ENCODE measurements around the gene LOXL3. TPM values are rescaled to one million over a fixed set of nuclear protein-coding genes. Genes with fewer than 3 reads are reported as not detected.

LOXL3 gene
- total and polyA plus RNA-seq, 5 experiments from 2014 or later = 0.06 to 0.22 (median 0.10) TPM; not detected in 1

DNA sequence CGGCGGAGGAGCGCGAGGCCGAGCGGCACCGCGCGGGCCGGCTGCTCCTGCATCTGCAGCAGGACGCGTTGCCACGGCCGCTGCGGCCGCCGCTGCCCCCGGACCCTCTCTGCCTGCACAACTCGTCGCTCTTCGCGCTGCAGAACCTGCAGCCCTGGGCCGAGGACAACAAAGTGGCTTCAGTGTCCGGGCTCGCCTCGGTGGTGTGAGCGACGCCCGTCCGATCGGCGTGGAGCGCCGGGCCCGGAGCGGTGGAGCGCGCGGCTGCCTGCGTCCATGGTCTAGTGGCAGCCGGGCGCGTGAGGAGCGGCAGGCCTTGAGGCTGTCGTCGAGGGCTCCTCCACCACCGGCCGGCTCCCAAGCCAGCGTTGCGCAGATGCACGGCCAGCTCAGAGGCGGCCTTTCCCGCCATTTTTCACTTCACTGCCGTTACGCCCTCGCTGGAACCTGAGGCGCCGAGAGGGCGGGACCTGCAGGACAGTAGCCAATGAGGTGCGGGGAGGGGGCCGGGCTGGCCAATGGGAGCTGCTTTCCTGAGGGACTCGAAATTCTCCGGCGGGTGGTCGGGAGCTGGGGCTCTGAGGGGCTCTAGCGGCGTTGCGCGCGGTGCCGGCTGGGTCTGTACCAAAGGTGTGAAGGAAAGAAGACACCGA is 37.6 kb downstream of the LOXL3 start:
- peaks cover 0 to 5% (median 0%) of the 10 kb centered on the region in 3 donors for H3K36me3 Mint-ChIP-seq
- H3K27ac Mint-ChIP-seq = peak overlapping the region in 1 of 10 donors; percentile 65
- ATAC-seq (peak; percentile 81 to 89), DNase-seq (peak; percentile 61 to 86 (median 73))
- H3K4me3 Mint-ChIP-seq = peak overlapping the region; percentile 69 to 89 (median 82)
- POLR2A ChIA-PET = interaction anchor here (0.6 to 6.2 kb wide), 6 partner anchors 8 to 43 kb away, joined by 3 to 35 read pairs (median 6); partner anchors contain the start of genes AUP1, HTRA2, MRPL53 and PCGF1
- no peaks in the 10 kb centered on the region for H3K9me3 Mint-ChIP-seq
- peaks cover 13 to 26% (median 24%) of the 10 kb centered on the region in 4 donors for H3K4me1 Mint-ChIP-seq
- H3K27me3 Mint-ChIP-seq = peaks cover 44 to 89% (median 61%) of the 10 kb centered on the region in 5 donors

DNA sequence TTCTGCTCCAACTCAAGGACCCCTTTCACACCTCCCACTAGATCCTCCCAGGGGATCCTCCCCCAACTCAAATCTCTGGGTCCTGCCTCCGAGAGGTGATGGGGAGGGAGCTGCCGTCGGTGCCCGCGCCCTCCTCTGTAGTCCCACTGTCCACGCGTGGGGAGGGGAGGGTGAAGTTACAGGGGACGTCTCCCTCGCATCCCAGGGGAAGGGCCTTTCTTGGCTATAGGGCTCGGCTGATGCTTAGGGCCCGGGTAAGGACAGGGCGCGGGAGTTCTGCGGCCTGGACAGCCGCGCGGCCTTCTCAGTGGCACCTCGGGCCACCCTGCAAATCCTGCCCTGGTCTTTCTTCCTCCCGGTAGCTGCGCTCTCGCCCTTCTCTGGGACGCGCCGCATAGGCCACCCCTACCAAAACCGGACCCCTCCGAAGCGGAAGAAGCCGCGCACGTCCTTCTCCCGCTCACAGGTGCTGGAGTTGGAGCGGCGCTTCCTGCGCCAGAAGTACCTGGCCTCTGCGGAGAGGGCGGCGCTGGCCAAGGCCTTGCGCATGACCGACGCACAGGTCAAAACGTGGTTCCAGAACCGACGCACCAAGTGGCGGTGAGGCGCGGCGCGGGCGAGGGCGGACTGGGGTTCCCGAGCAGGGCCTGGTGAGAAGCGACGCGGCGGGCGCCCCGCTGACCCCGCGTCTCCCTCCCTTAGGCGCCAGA is 38.3 kb downstream of the LOXL3 start:
- peak in 1 of 2 donors; percentile 21 for ATAC-seq
- Mint-ChIP-seq H3K27me3 (peaks cover 46 to 83% (median 62%) of the 10 kb centered on the region in 5 donors), H3K4me1 (peaks cover 13 to 26% (median 24%) of the 10 kb centered on the region in 4 donors), H3K36me3 (peaks cover 0 to 5% (median 0%) of the 10 kb centered on the region in 3 donors), H3K9me3 (no peaks in the 10 kb centered on the region), H3K4me3 (peak overlapping the region; percentile 62 to 83 (median 74)), H3K27ac (peak overlapping the region in 3 of 10 donors; percentile 31 to 40 (median 31))
- DNase-seq = peak in 2 of 10 donors; percentile 16 to 25
- POLR2A ChIA-PET = interaction anchor here (1.2 to 6.2 kb wide), 6 partner anchors 8 to 57 kb away, joined by 3 to 35 read pairs (median 6); partner anchors contain the start of genes AUP1, HTRA2, MRPL53 and PCGF1

DNA sequence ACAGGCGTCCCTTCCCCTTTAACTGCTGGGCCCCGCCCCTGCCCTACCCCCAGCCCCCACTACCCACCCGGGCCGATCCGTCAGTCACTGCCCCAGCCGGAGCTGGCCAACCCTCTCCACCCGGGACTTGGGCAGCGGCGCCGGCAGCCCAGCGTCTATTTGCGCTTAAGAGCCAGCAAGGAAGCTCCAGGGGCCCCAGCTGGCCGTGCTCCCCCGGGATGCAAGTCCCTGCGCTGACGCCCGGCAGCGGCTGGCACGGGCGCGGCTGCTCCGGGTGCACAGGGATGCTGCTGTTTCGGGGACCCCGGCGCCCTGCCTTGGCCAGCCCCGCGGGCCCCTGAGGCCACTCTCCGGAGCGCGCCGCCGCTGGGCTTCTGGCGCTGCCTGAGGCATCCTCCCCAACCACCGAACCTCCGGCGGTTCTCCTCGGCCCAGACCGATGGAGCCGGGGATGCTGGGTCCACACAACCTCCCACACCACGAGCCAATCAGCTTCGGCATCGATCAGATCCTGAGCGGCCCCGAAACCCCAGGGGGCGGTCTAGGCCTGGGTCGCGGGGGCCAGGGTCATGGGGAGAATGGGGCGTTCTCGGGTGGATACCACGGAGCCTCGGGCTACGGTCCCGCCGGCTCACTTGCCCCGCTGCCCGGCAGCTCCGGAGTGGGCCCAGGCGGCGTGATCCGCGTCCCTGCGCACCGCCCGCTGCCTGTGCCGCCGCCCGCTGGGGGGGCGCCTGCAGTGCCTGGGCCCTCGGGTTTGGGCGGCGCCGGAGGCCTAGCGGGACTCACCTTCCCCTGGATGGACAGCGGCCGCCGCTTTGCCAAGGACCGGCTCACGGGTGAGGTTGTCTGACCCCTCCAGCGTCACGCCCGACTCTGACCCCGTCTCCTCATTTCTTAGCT is 39.1 kb downstream of the LOXL3 start, which contains the start of gene TLX2:
Gene TLX2, plus strand, starts transcription at position 83 of the 903 bp plus-strand sequence. Its CDS starts 357 bp downstream, at position 440.
- H3K27ac Mint-ChIP-seq = peak within 1 kb of the TSS in 3 of 10 donors; percentile 31 to 53 (median 40)
- POLR2A ChIA-PET = interaction anchor here (0.6 to 6.2 kb wide), 10 partner anchors 9 to 781 kb away, joined by 3 to 35 read pairs (median 4); partner anchors contain the start of genes AUP1, CCDC142, HTRA2 and INO80B
- peaks cover 39 to 74% (median 60%) of the 10 kb centered on the region in 5 donors for H3K27me3 Mint-ChIP-seq
- DNase-seq = peak in 2 of 10 donors; percentile 24 to 27
- peaks cover 0 to 5% (median 0%) of the 10 kb centered on the region in 3 donors for H3K36me3 Mint-ChIP-seq
- peaks cover 13 to 26% (median 24%) of the 10 kb centered on the region in 4 donors for H3K4me1 Mint-ChIP-seq
- no peaks in the 10 kb centered on the region for H3K9me3 Mint-ChIP-seq
- H3K4me3 Mint-ChIP-seq = peak within 1 kb of the TSS; percentile 62 to 83 (median 74)
- ATAC-seq = peak; percentile 17 to 27

DNA sequence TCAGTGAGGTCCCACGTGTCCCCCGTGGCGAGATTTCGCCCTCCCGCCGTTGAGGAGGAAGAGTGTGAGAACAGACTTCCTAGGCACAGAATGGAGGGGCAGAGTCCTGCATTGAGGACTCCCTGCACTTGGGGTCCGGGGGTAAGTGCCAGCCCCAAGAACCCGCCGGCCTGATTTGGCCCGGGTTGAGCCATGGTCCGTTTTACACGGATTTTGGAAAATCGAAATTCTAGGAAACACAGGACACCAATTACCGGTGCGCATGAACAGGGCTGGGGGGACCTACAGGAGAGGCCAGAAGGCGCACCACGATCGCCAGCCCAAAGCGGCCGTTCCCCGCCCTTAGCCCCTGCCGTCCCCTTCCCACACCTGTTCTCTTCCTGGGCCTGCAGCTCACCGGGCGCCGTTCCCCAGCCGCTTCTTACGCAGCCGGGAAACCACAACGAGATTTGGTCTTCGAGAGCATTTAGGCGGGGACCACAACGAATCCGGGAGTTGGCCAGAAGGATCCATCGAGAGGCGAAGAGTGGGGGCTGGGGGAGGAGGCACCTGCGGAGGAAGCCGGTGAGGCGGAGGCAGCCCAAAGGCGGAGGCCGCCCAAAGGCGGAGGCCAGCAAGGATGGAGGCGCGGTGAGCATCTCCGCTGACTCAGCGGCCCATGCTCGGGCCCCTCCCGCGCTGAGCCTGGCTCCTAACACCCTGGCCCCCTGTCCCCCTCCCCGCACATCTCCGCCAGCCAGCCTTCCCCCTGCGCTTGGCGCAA is 40.0 kb downstream of the LOXL3 start:
- peak overlapping the region in 1 of 10 donors; percentile 53 for H3K27ac Mint-ChIP-seq
- ATAC-seq = no peak
- peak overlapping the region in 8 of 10 donors; percentile 22 to 59 (median 46) for H3K4me3 Mint-ChIP-seq

DNA sequence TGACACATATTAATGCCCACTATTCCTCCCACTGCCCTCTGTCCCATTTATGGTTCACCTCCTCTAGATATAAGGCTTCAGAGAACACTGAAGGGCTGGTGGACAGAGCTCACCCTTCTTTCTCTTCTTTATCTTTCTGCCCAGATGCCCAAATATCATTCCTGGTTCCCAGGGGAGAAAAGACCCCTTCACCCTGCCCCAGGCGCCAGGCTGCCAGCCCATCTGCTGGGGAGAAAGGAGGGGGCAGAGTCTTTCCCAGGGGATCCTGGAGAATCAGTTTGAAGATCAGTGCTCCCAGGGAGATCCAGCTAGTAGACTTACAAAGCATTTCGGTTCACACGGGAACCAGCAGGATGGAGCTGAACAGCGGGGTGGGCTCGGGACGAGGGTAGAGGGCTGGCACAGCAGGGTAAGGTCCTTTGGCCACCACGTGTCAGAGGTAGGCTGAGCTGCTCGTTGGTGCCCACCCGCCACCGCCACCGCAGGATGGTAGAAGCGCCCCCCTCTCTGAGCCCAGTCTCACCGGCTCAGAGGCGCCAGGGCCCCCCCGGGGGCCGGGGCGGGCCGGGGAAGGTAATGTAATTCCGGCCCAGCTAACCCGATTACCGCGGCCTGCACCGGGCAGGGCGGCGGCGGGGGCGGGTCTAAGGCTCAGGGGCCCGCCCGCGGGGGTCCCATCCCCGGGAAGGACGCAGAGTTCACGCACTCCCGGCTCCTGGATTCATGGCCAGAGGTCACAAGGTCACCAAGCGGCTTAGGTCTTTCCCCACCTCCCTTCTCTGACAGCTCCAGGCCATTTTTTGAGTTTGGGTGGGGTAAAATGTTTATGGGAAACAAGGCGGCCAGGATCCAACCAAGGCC is 40.8 kb downstream of the LOXL3 start:
- peak overlapping the region in 8 of 10 donors; percentile 22 to 59 (median 46) for H3K4me3 Mint-ChIP-seq
- no peak for ATAC-seq
- DNase-seq = no peak
- H3K27ac Mint-ChIP-seq = peak overlapping the region in 2 of 10 donors; percentile 34 to 78
- POLR2A ChIA-PET = interaction anchor here (0.8 to 1.5 kb wide), 5 partner anchors 9 to 58 kb away, joined by 3 to 5 read pairs (median 3); partner anchors contain the start of genes AUP1, HTRA2 and INO80B
- no peaks in the 10 kb centered on the region for H3K9me3 Mint-ChIP-seq
- peaks cover 0 to 5% (median 0%) of the 10 kb centered on the region in 3 donors for H3K36me3 Mint-ChIP-seq
- peaks cover 19 to 35% (median 32%) of the 10 kb centered on the region in 4 donors for H3K4me1 Mint-ChIP-seq
- H3K27me3 Mint-ChIP-seq = peaks cover 23 to 58% (median 46%) of the 10 kb centered on the region in 5 donors

More for the DNA sequence above, 40.0 kb downstream of the LOXL3 start:
- POLR2A ChIA-PET = interaction anchor here (0.7 to 6.2 kb wide), 5 partner anchors 10 to 59 kb away, joined by 3 to 35 read pairs (median 3); partner anchors contain the start of genes AUP1, CCDC142, HTRA2 and INO80B
- DNase-seq = peak in 2 of 10 donors; percentile 23 to 27
- H3K36me3 Mint-ChIP-seq = peaks cover 0 to 5% (median 0%) of the 10 kb centered on the region in 3 donors
- H3K9me3 Mint-ChIP-seq = no peaks in the 10 kb centered on the region
- H3K27me3 Mint-ChIP-seq = peaks cover 31 to 66% (median 54%) of the 10 kb centered on the region in 5 donors
- H3K4me1 Mint-ChIP-seq = peaks cover 13 to 26% (median 25%) of the 10 kb centered on the region in 4 donors

DNA sequence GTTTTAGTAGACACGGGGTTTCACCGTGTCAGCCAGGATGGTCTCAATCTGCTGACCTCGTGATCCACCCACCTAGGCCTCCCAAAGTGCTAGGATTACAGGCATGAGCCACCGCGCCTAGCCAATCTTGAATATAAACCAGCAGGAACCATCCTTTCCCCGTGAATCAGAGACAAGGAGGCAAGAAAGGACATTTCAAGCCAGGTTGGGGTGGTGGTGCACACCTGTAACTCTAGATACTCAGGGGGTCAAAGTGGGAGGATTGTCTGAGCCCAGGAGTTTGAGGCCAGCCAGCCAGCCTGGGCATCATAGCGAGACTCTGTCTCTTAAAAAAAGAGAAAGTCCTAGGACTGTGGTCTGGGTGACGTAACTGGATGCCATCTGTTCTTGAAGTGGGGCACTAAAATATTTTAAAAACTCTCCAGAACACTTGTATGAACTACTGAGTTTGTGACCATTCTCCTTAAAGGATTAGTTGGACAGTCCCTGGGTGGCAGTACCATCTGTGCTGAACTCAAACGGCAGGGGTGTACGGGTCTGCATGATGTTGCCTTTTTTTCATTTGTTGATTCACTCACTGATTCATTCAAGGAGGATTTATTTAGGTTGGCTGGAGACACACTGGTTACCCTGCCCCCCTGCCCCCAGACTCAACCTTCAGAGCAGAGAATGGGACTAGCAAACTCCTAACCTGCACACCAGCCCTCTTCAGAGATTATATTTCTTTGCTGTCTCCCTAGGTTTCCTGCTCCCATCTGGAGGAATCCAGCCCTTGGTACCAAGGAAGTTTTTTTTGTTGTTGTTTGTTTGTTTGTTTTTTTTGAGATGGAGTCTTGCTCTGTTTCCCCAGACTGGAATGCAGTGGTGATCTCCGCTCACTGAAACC is 42.4 kb downstream of the LOXL3 start:
- Mint-ChIP-seq H3K27ac (no peak overlapping the region), H3K36me3 (peaks cover 4 to 14% (median 8%) of the 10 kb centered on the region in 3 donors), H3K4me3 (peak overlapping the region in 2 of 10 donors; percentile 3 to 21), H3K27me3 (peaks cover 9 to 53% (median 33%) of the 10 kb centered on the region in 5 donors), H3K4me1 (peaks cover 22 to 43% (median 40%) of the 10 kb centered on the region in 4 donors), H3K9me3 (peaks cover 0 to 1% (median 0%) of the 10 kb centered on the region in 9 donors)
- POLR2A ChIA-PET = interaction anchor here (0.7 to 2.7 kb wide), 5 partner anchors 7 to 499 kb away, joined by 3 to 18 read pairs (median 5); partner anchors contain the start of genes AUP1 and HTRA2
- ATAC-seq (no peak), DNase-seq (no peak)

DNA sequence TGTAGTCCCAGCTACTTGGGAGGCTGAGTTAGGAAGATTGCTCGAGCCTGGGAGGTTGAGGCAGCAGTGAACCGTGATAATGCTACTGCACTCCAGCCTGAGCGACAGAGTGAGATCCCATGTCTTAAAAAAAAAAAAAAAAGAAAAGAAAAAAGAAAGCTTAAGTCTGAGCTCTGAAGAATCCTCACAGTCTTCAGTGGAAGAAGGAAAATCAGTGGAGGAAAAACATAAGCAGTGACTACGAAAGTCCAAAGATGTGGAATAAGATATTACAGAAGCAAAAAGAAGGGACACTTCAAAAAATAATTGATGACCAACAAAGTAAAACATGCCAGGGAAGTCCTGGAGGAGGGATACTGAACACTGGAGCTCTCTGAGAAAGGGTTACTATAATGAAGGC is 43.5 kb downstream of the LOXL3 start:
- POLR2A ChIA-PET = interaction anchor here (0.9 to 2.7 kb wide), 4 partner anchors 8 to 52 kb away, joined by 3 to 18 read pairs (median 6); partner anchors contain the start of genes AUP1, CCDC142, HTRA2 and TTC31
- ATAC-seq = no peak

DNA sequence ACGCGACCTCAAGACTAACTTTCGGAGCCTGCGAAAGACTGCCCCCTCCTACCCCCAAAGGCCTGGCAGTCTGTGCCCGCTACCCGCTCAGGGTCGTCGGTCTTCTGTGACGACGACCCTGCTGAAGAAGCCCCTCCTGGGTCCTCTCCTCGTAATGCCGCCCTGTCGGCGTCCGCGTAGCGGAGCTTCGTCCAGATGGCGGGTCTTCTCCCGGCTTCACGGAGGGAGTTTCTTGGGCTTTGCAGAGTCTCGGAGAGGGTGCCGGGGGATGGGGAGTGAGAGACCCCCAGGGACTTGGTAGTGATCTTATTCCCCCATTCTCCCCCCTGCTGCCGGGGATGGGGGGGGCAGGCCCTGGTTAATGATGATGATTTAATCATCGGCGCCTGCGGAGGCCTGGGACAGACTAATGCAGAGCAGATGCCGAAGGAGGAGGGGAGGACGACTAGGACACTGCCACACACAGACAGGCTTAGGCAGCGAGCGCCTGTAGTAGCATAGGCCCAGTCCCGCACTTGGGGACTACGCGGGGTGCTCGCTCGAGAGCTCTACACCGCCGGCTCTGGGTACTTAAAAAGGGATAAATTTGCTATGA is 45.7 kb downstream of the LOXL3 start:
- POLR2A ChIA-PET = interaction anchor here (1.1 to 2.9 kb wide), 7 partner anchors 9 to 50 kb away, joined by 3 to 17 read pairs (median 5); partner anchors contain the start of genes CCDC142, MOGS, TTC31 and WBP1
- Mint-ChIP-seq H3K4me3 (peak overlapping the region; percentile 95 to 100 (median 99)), H3K36me3 (peaks cover 15 to 36% (median 31%) of the 10 kb centered on the region in 3 donors), H3K27me3 (peaks cover 17 to 64% (median 41%) of the 10 kb centered on the region in 5 donors), H3K4me1 (peaks cover 17 to 55% (median 50%) of the 10 kb centered on the region in 4 donors), H3K27ac (peak overlapping the region; percentile 98 to 100 (median 100)), H3K9me3 (peaks cover 0 to 9% (median 0%) of the 10 kb centered on the region in 9 donors)
- ATAC-seq (peak; percentile 3 to 11), DNase-seq (no peak)

More for the DNA sequence above, 43.5 kb downstream of the LOXL3 start:
- Mint-ChIP-seq H3K27ac (peak overlapping the region in 1 of 10 donors; percentile 10), H3K4me1 (peaks cover 18 to 42% (median 38%) of the 10 kb centered on the region in 4 donors), H3K36me3 (peaks cover 5 to 23% (median 16%) of the 10 kb centered on the region in 3 donors), H3K4me3 (no peak overlapping the region), H3K27me3 (peaks cover 8 to 52% (median 33%) of the 10 kb centered on the region in 5 donors), H3K9me3 (peaks cover 0 to 1% (median 0%) of the 10 kb centered on the region in 9 donors)
- no peak for DNase-seq

Measured in naive thymus-derived CD8-positive, alpha-beta T cell (primary cell).